Measurements from ENCODE around the gene KLK11.

KLK11 gene

GRCh38 chr19:51006406-51006805, 20.0 kb downstream of the KLK11 start:
- no peak overlapping the region for H3K27ac ChIP-seq
- DNase-seq (ENCODE audit: low spot score) = no peak
- no peak for TF ChIP-seq CTCF (IDR thresholded peaks at IDR 0.05)
- no peak overlapping the region for H3K4me3 ChIP-seq

GRCh38 chr19:51005248-51005647, 21.2 kb downstream of the KLK11 start:
- no peak for DNase-seq (ENCODE audit: low spot score)
- TF ChIP-seq CTCF (IDR thresholded peaks at IDR 0.05) = no peak
- Histone ChIP-seq H3K27ac (no peak overlapping the region), H3K4me3 (no peak overlapping the region)

GRCh38 chr19:51003316-51003715, 23.1 kb downstream of the KLK11 start:
- Histone ChIP-seq H3K4me3 (no peak overlapping the region), H3K27ac (no peak overlapping the region)
- TF ChIP-seq CTCF (IDR thresholded peaks at IDR 0.05) = no peak
- DNase-seq (ENCODE audit: low spot score) = no peak

- Histone ChIP-seq H3K4me3 (no peak overlapping the region), H3K27ac (no peak overlapping the region)
- TF ChIP-seq CTCF (IDR thresholded peaks at IDR 0.05) = no peak
- DNase-seq (ENCODE audit: low spot score) = no peak
These were observed 23.7 kb downstream of the KLK11 start for GRCh38 chr19:51002542-51003311.

- Histone ChIP-seq H3K4me3 (no peak overlapping the region), H3K27ac (no peak overlapping the region)
- DNase-seq (ENCODE audit: low spot score) = no peak
- TF ChIP-seq CTCF (IDR thresholded peaks at IDR 0.05) = no peak
These were observed 24.3 kb downstream of the KLK11 start for GRCh38 chr19:51002089-51002532.

- TF ChIP-seq CTCF (IDR thresholded peaks at IDR 0.05) = no peak
- no peak for DNase-seq (ENCODE audit: low spot score)
- Histone ChIP-seq H3K4me3 (no peak within 1 kb of the TSS), H3K27ac (no peak within 1 kb of the TSS)
These were observed 24.9 kb downstream of the KLK11 start, which contains the start of gene KLK8 for GRCh38 chr19:51001515-51001914. Gene KLK8, minus strand, starts transcription at chr19:51001604. Its CDS starts 437 bp downstream, at chr19:51001167.

- DNase-seq (ENCODE audit: low spot score) = no peak
- H3K4me3 ChIP-seq = no peak overlapping the region
- TF ChIP-seq CTCF (IDR thresholded peaks at IDR 0.05) = no peak
- no peak overlapping the region for H3K27ac ChIP-seq
These were observed 25.4 kb downstream of the KLK11 start for GRCh38 chr19:51000981-51001380.

All from coronary artery (tissue), 2 donors.